SK-N-SH (cell line): ENCODE results near the gene PPP1R18. TPM values are rescaled to one million over a fixed set of nuclear protein-coding genes. Genes with fewer than 3 reads are reported as not detected.

ENCODE experiments used
- CTCF ChIA-PET: fragments of 300-600, 350-600 bp; formaldehyde crosslinking; extraction: SDS; loops from one replicate; lab custom pipeline; 2021; lab: Yijun Ruan, JAX
- POLR2A ChIA-PET: fragments of 350-600 bp; sonication (Branson Sonifier 250); formaldehyde crosslinking; extraction: SDS; loops from one replicate; lab custom pipeline; 2020; ENCODE audit warnings: antibody characterized with exemption, inconsistent platforms; lab: Yijun Ruan, JAX
- DNase-seq: peaks from one replicate; pipeline ENCODE4 v3.0.0; 2012
- H2AFZ ChIP-seq: fragments of 200-600 bp; sonication (generic); 2 replicates; pipeline ENCODE4 v1.8.1; 2016; ENCODE audit warnings: antibody characterized with exemption, mild to moderate bottlenecking, low read depth
- H3F3A ChIP-seq: fragments of 200-600 bp; sonication (generic); replicated peaks from 2 replicates; pipeline ENCODE3; 2016; ENCODE audit warnings: antibody characterized with exemption, mild to moderate bottlenecking; ENCODE audit not compliant: insufficient read depth
- H3K27ac ChIP-seq, 2 experiments: fragments of 200-500 bp in 1 of 2; fragments of 200-600 bp in 1 of 2; sonication (Bioruptor generic) in 1 of 2; sonication (generic), shearing (Covaris generic) in 1 of 2; 2 replicates each; pipeline versions ENCODE4 v1.5.1 to v1.6.1; 2014 to 2016; ENCODE audit warnings: low read depth in 2 of 2, inconsistent platforms in 1 of 2, low read length in 1 of 2, mild to moderate bottlenecking in 1 of 2, mixed read lengths in 1 of 2
- H3K27me3 ChIP-seq: fragments of 200-600 bp; sonication (generic), shearing (Covaris generic); 2 replicates; pipeline ENCODE4 v1.6.1; 2016; ENCODE audit warnings: mixed run types; ENCODE audit not compliant: insufficient read depth
- H3K36me3 ChIP-seq, 2 experiments: fragments of 200-500 bp in 1 of 2; fragments of 200-600 bp in 1 of 2; sonication (Bioruptor generic) in 1 of 2; sonication (generic) in 1 of 2; replicated peaks in 1 of 2; 2 replicates each; pipeline versions ENCODE3 to v1.5.1; 2014 to 2016; ENCODE audit warnings: low read length in 1 of 2, mild to moderate bottlenecking in 1 of 2; ENCODE audit not compliant: insufficient read depth in 2 of 2, control insufficient read depth in 1 of 2
- H3K4me1 ChIP-seq, 2 experiments: fragments of 200-500 bp in 1 of 2; fragments of 200-600 bp in 1 of 2; sonication (Bioruptor generic) in 1 of 2; sonication (generic), shearing (Covaris generic) in 1 of 2; 2 replicates each; pipeline versions ENCODE4 v1.5.1 to v1.6.1; 2014 to 2016; ENCODE audit warnings: low read depth in 1 of 2, low read length in 1 of 2, mixed run types in 1 of 2; ENCODE audit not compliant: insufficient read depth in 2 of 2, control insufficient read depth in 1 of 2
- H3K4me2 ChIP-seq: fragments of 200-600 bp; sonication (generic), shearing (Covaris generic); 2 replicates; pipeline ENCODE4 v1.6.1; 2017; ENCODE audit warnings: mixed run types
- H3K4me3 ChIP-seq, 2 experiments: fragments of 200-500 bp in 1 of 2; fragments of 200-600 bp in 1 of 2; sonication (Bioruptor generic) in 1 of 2; sonication (generic), shearing (Covaris generic) in 1 of 2; 2 replicates each; pipeline versions ENCODE4 v1.5.1 to v1.8.1; 2014 to 2016; ENCODE audit warnings: low read depth in 2 of 2, inconsistent platforms in 1 of 2, low read length in 1 of 2, mild to moderate bottlenecking in 1 of 2, mixed read lengths in 1 of 2, moderate library complexity in 1 of 2
- H3K79me2 ChIP-seq: fragments of 200-600 bp; sonication (generic); 2 replicates; pipeline ENCODE4 v1.8.1; 2017; ENCODE audit warnings: mild to moderate bottlenecking; ENCODE audit not compliant: insufficient read depth
- H3K9ac ChIP-seq: fragments of 200-600 bp; sonication (generic); 2 replicates; pipeline ENCODE4 v1.6.1; 2017; ENCODE audit warnings: mixed run types
- H3K9me2 ChIP-seq: fragments of 200-600 bp; sonication (generic); 2 replicates; pipeline ENCODE4 v1.6.1; 2017; ENCODE audit warnings: mixed run types
- H3K9me3 ChIP-seq: fragments of 200-600 bp; sonication (generic); 2 replicates; pipeline ENCODE4 v1.6.1; 2017; ENCODE audit warnings: mixed run types, mild to moderate bottlenecking, moderate library complexity
- H4K20me1 ChIP-seq: fragments of 200-600 bp; sonication (generic); 2 replicates; pipeline ENCODE4 v1.6.1; 2017; ENCODE audit warnings: mild to moderate bottlenecking, mixed run types; ENCODE audit not compliant: insufficient read depth
- CHD2 ChIP-seq: fragments of 150-350 bp; IDR thresholded peaks from 2 replicates; pipeline ENCODE4 v1.6.1; 2018; ENCODE audit warnings: low read length; ENCODE audit not compliant: partially characterized antibody
- CTCF ChIP-seq: fragments of 200-600 bp; sonication (generic); IDR thresholded peaks from 2 replicates; pipeline ENCODE4 v1.6.1; 2017; ENCODE audit warnings: antibody characterized with exemption, mild to moderate bottlenecking, moderate library complexity
- ELF1 ChIP-seq: IDR thresholded peaks from 2 replicates; pipeline ENCODE4 v1.4.0; 2012
- GABPA ChIP-seq: IDR thresholded peaks from 2 replicates; pipeline ENCODE4 v1.4.0; 2012; ENCODE audit warnings: low read depth, mild to moderate bottlenecking
- GATA2 ChIP-seq: sonication (generic); formaldehyde crosslinking; IDR thresholded peaks from 2 replicates; pipeline ENCODE4 v1.5.0; 2020; ENCODE audit warnings: mild to moderate bottlenecking, missing genetic modification reagents
- JUND ChIP-seq: IDR thresholded peaks from 2 replicates; pipeline ENCODE4 v1.4.0; 2012
- MAX ChIP-seq: IDR thresholded peaks from 2 replicates; pipeline ENCODE4 v1.4.0; 2012; ENCODE audit warnings: low read depth
- NFIC ChIP-seq: IDR thresholded peaks from 2 replicates; pipeline ENCODE4 v1.4.0; 2012; ENCODE audit warnings: borderline replicate concordance
- NRF1 ChIP-seq: IDR thresholded peaks from 2 replicates; pipeline ENCODE4 v1.6.1; 2012; ENCODE audit warnings: low read depth, mild to moderate bottlenecking, low read length
- PBX3 ChIP-seq: IDR thresholded peaks from 2 replicates; pipeline ENCODE4; 2012
- POLR2AphosphoS5 ChIP-seq: IDR thresholded peaks from 2 replicates; pipeline ENCODE4 v1.6.1; 2012; ENCODE audit warnings: low read depth, low read length
- RAD21 ChIP-seq: IDR thresholded peaks from 2 replicates; pipeline ENCODE4 v1.6.1; 2012; ENCODE audit warnings: mild to moderate bottlenecking, low read length
- RXRA ChIP-seq: IDR thresholded peaks from 2 replicates; pipeline ENCODE4 v1.4.0; 2012; ENCODE audit warnings: low read depth, mild to moderate bottlenecking, borderline replicate concordance
- SIN3A ChIP-seq: IDR thresholded peaks from 2 replicates; pipeline ENCODE4 v1.6.1; 2012; ENCODE audit warnings: low read depth, mild to moderate bottlenecking, low read length, moderate library complexity, borderline replicate concordance
- TAF1 ChIP-seq: IDR thresholded peaks from 2 replicates; pipeline ENCODE4 v1.6.1; 2012; ENCODE audit warnings: low read depth, mild to moderate bottlenecking, low read length, moderate library complexity, borderline replicate concordance
- YY1 ChIP-seq: IDR thresholded peaks from 2 replicates; pipeline ENCODE4 v1.4.0; 2012; ENCODE audit warnings: low read depth, mild to moderate bottlenecking
- WGBS: methylation state at CpG from one replicate; pipeline ENCODE4 v1.1.6; 2017; ENCODE audit warnings: low lambda C conversion rate; 5-methylcytosine and 5-hydroxymethylcytosine counted together
- polyA plus RNA-seq, 3 experiments: library from polyadenylated mRNA; depleted of rRNA; stranded (reverse); fragments of >200 nt; gene quantifications; 2 replicates each; pipeline ENCODE4 v1.2.3, GENCODE V29; 2012

Gene PPP1R18
- polyA plus RNA-seq, 1 of the 3 experiments (the other 2 are of a cell fraction), result 73.2 TPM

DNA sequence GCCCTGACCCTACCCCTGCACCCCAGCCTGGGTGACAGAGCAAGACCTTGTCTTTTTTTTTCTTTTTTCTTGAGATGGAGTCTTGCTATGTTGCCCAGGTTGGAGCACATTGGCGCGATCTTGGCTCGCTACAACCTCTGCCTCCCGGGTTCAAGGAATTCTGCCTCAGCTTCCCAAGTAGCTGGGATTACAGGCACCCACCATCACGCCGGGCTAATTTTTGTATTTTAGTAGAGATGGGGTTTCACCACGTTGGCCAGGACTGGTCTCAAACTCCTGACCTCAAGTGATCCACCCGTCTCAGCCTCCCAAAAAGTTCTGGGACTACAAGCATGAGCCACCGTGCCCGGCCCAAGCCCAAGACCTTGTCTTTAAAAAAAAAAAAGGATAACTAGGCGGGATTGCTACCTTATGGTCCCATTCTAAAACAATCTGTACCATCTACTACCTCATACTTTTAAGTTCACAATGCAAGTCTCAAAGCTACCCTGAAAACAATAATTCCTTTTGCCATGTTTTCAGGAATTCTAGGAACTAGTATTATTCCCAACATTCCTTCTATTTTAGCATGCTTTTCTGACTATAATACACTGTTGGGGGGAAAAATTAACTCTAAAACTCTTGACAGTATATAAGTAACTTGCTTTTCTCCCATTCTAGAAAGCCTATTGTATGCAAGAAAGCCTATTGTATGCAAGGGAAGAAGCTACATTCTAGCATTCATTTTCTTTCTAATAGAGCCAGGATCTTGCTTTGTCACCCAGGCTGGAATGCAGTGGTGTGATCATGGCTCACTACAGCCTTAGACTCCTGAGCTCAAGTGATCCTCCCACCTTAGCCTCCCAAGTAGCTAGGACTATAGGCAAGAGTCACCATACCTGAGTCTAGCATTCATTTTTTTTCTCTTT lies 40.3 kb upstream of the PPP1R18 start:
- TF ChIP-seq POLR2AphosphoS5 (peak; percentile 42; the same call in 1 of the 2 replicates), JUND (no peak; the same call in 1 of the 2 replicates), RXRA (no peak), ELF1 (0 out of 2 replicates have a peak, but pooled peaks have one; percentile 1), CTCF (no peak), SIN3A (0 out of 2 replicates have a peak, but pooled peaks have one; percentile 15), NFIC (no peak)
- TF ChIP-seq, all 33 proteins: peak for 3
- H3K9me3 ChIP-seq, result no peaks in the 10 kb centered on the region
- H3F3A ChIP-seq, result peaks cover 92% of the 10 kb centered on the region
- H3K79me2 ChIP-seq, result peaks cover 42% of the 10 kb centered on the region
- H3K4me1 ChIP-seq, result peaks cover 21 to 31% of the 10 kb centered on the region in 2 experiments
- CTCF ChIA-PET, result interaction anchor here (1.1 to 42.4 kb wide), 4 partner anchors 10 to 186 kb away, joined by 3 to 838 read pairs (median 3); partner anchors contain the start of genes DHX16, MDC1, NRM and PPP1R18
- H3K36me3 ChIP-seq, result peaks cover 56 to 59% of the 10 kb centered on the region in 2 experiments
- peak overlapping the region in 1 of 2 experiments; percentile 62; a peak in 2 of 4 replicates for H3K27ac ChIP-seq
- POLR2A ChIA-PET, result interaction anchor here (0.6 to 1.9 kb wide), 8 partner anchors 13 to 112 kb away, joined by 3 to 8 read pairs (median 3); partner anchors contain the start of gene DHX16
- H3K4me2 ChIP-seq, result no peak overlapping the region
- H3K4me3 ChIP-seq, result no peak overlapping the region
- no peak for DNase-seq
- H3K9ac ChIP-seq, result no peak overlapping the region
- peaks cover 57% of the 10 kb centered on the region for H4K20me1 ChIP-seq
- no peak overlapping the region for H2AFZ ChIP-seq
- WGBS, result 95% methylated on average over 11 of the region's 11 CpGs
- H3K27me3 ChIP-seq, result no peaks in the 10 kb centered on the region
- no peaks in the 10 kb centered on the region for H3K9me2 ChIP-seq

- peaks cover 47% of the 10 kb centered on the region for H3K79me2 ChIP-seq
- peak overlapping the region; percentile 29 to 93; a peak in 3 of 4 replicates for H3K27ac ChIP-seq
- H3K4me1 ChIP-seq, result peaks cover 21 to 31% of the 10 kb centered on the region in 2 experiments
- DNase-seq, result peak; percentile 41
- H3K4me3 ChIP-seq, result no peak overlapping the region
- no peaks in the 10 kb centered on the region for H3K9me3 ChIP-seq
- H3K36me3 ChIP-seq, result peaks cover 52 to 58% of the 10 kb centered on the region in 2 experiments
- ChIA-PET POLR2A (interaction anchor here (1.0 to 1.9 kb wide), 4 partner anchors 47 to 103 kb away, joined by 3 to 8 read pairs (median 3); partner anchors contain the start of gene DHX16), CTCF (interaction anchor here (1.1 to 42.4 kb wide), 5 partner anchors 9 to 185 kb away, joined by 3 to 838 read pairs (median 3); partner anchors contain the start of genes DHX16, FLOT1, MDC1 and NRM)
- no peak overlapping the region for H2AFZ ChIP-seq
- peaks cover 58% of the 10 kb centered on the region for H4K20me1 ChIP-seq
- no peak overlapping the region for H3K4me2 ChIP-seq
- 37% methylated on average over 3 of the region's 3 CpGs for WGBS
- H3K9ac ChIP-seq, result peak overlapping the region; percentile 100; the same call in 1 of the 2 replicates
- H3K27me3 ChIP-seq, result no peaks in the 10 kb centered on the region
- no peaks in the 10 kb centered on the region for H3K9me2 ChIP-seq
- H3F3A ChIP-seq, result peaks cover 88% of the 10 kb centered on the region
- TF ChIP-seq YY1 (0 out of 2 replicates have a peak, but pooled peaks have one; percentile 37), MAX (0 out of 2 replicates have a peak, but pooled peaks have one; percentile 1), POLR2AphosphoS5 (peak; percentile 92), PBX3 (peak; percentile 42), GATA2 (no peak), GABPA (no peak), NFIC (peak; percentile 31; the same call in 1 of the 2 replicates), CHD2 (no peak), TAF1 (no peak), NRF1 (no peak), CTCF (no peak), RAD21 (no peak), ELF1 (0 out of 2 replicates have a peak, but pooled peaks have one; percentile 41), SIN3A (peak; percentile 75; the same call in 1 of the 2 replicates)
Measured at GRCh38 chr6:30725713-30726505, 39.5 kb upstream of the PPP1R18 start.
